Activated CD4-positive, alpha-beta T cell treated with anti-CD3 and anti-CD28 coated beads, Interleukin-2, amount 10 ng/mL, durations not matched to agents 24 days and 14 days (primary cell): ENCODE results near the gene NFIX. TPM values are rescaled to one million over a fixed set of nuclear protein-coding genes. Genes with fewer than 3 reads are reported as not detected.
"Not testable (repeated sequence)": the region's sequence is repeated elsewhere in the genome, so short reads cannot be mapped to it uniquely, and the experiment has no call there.

Experiments
- DNase-seq: peaks from one replicate; pipeline ENCODE4 v3.0.0; 2022
- H3K27ac Mint-ChIP-seq: one replicate; pipeline ENCODE4 v1.8.0; 2022; ENCODE audit warnings: mild to moderate bottlenecking, mixed read lengths
- H3K27me3 Mint-ChIP-seq: one replicate; pipeline ENCODE4 v1.8.0; 2022; ENCODE audit warnings: mixed read lengths
- H3K36me3 Mint-ChIP-seq: one replicate; pipeline ENCODE4 v1.8.0; 2022; ENCODE audit warnings: low read depth, mild to moderate bottlenecking, mixed read lengths
- H3K4me1 Mint-ChIP-seq: one replicate; pipeline ENCODE4 v1.8.0; 2021; ENCODE audit warnings: mixed read lengths
- H3K4me3 Mint-ChIP-seq: one replicate; pipeline ENCODE4 v1.8.0; 2022; ENCODE audit warnings: mild to moderate bottlenecking, moderate library complexity, mixed read lengths
- H3K9me3 Mint-ChIP-seq: one replicate; pipeline ENCODE4 v1.8.0; 2021; ENCODE audit warnings: mixed read lengths
- intact Hi-C: fragments of 100-400 bp; cut with micrococcal nuclease; formaldehyde crosslinking; loops from one replicate; pipeline ENCODE4 v1.15.1; 2023
- total RNA-seq: library from RNA; stranded (reverse); gene quantifications from 2 replicates; pipeline ENCODE4 v1.2.3, GENCODE V29; 2022

NFIX gene
- total RNA-seq, 1 donor from 2014 or later, result 8.3 TPM

DNA sequence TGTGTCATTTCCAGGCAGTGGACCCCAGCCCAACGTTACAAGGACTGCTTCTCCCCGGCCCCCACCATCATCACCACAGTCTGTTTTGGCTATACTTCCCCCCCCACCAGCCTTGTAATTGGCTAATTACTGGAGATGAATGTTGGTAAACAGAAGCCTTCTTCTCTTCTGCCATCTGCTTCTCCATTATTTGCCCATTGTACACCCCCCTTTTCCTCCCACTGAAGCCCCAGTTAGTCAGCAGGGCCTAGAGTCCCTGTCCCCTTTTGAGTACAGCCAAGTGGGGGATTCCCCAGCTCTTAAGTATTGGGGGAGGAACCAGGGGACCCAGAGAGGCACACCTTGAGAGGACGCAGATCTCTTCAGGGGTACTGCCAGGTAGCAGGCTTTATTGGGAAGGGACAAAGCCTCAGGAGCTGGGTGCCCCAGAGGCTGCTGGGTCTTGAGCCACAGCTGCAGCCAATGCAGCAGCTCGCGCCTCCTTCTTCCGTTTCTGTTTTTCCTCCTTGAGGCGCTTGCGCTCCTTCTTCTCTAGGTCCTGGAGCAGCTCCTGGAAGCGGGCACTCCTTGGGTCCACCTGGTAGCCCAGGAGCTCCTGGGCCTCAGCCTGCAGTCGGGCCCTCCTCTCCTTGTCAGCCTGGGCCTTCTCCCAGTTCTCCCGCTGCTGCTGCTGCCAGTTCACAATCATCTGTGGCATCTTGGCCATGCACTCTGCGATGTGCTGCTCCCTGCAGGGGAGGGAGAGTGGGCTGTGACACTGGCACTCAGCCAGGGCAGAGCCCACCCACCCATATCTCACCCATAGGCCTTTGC is 41.3 kb upstream of the NFIX start:
- no peaks in the 10 kb centered on the region for H3K9me3 Mint-ChIP-seq
- peak overlapping the region; percentile 82 for H3K27ac Mint-ChIP-seq
- peaks cover 52% of the 10 kb centered on the region for H3K36me3 Mint-ChIP-seq
- intact Hi-C loops, result no loop called here
- peak overlapping the region; percentile 49 for H3K4me3 Mint-ChIP-seq
- DNase-seq, result peak; percentile 57
- H3K4me1 Mint-ChIP-seq, result peaks cover 26% of the 10 kb centered on the region
- no peaks in the 10 kb centered on the region for H3K27me3 Mint-ChIP-seq

DNA sequence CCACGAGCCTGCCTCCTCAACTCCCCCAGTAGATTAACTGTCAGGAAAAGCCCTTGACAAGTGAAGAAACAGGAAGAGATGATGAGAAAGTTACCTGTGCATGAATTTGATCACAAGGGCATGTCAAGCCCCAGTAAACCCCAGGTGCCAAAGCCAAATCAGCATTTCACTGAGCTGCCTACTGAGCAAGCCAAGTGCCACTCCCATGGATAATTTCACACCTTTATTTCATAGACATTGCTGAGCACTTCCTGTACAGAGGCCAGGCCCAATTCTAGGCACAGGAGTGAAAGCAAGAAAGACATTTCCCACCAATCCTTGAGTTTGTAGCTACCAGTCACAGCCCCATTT is 40.7 kb upstream of the NFIX start:
- peaks cover 49% of the 10 kb centered on the region for H3K36me3 Mint-ChIP-seq
- no peaks in the 10 kb centered on the region for H3K9me3 Mint-ChIP-seq
- no peaks in the 10 kb centered on the region for H3K27me3 Mint-ChIP-seq
- peak overlapping the region; percentile 49 for H3K4me3 Mint-ChIP-seq
- no peak for DNase-seq
- intact Hi-C loops, result no loop called here
- H3K27ac Mint-ChIP-seq, result peak overlapping the region; percentile 82
- H3K4me1 Mint-ChIP-seq, result peaks cover 26% of the 10 kb centered on the region

- Mint-ChIP-seq H3K4me1 (peaks cover 26% of the 10 kb centered on the region), H3K27ac (peak overlapping the region; percentile 70)
- H3K27me3 Mint-ChIP-seq, result not testable (repeated sequence)
Observed at GRCh38 chr19:12955575-12955974, 39.7 kb upstream of the NFIX start.

DNA sequence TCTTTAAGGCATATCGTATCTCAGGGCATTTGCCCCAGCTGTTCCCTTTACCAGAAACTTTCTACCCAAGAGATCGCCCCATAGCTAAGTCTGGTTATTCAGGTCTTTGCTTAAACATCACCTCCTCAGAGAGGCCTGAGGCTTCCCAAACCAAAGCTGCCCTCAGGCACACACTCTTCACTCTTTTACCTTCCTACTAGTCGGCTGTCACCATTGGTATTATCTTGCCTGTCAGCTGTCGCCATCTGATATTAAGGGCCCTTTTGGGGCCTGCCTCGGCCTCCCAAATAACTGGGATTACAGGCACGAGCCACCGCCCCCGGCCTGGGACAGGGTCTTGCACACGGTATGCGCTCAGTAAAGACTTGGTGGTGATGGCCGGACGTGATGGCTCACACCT is 39.3 kb upstream of the NFIX start:
- peak overlapping the region; percentile 56 for H3K27ac Mint-ChIP-seq
- peaks cover 1% of the 10 kb centered on the region for H3K27me3 Mint-ChIP-seq
- DNase-seq, result no peak
- no peaks in the 10 kb centered on the region for H3K9me3 Mint-ChIP-seq
- intact Hi-C loops, result loop anchor here (2.0 kb wide), 1 partner anchor 65 kb away; the partner anchor contains the start of gene GCDH
- H3K4me1 Mint-ChIP-seq, result peaks cover 26% of the 10 kb centered on the region
- H3K4me3 Mint-ChIP-seq, result peak overlapping the region; percentile 75
- H3K36me3 Mint-ChIP-seq, result peaks cover 37% of the 10 kb centered on the region

More at GRCh38 chr19:12955575-12955974, 39.7 kb upstream of the NFIX start:
- Mint-ChIP-seq H3K36me3 (peaks cover 41% of the 10 kb centered on the region), H3K4me3 (peak overlapping the region; percentile 75)
- H3K9me3 Mint-ChIP-seq, intact Hi-C loops, DNase-seq: not testable (repeated sequence)

DNA sequence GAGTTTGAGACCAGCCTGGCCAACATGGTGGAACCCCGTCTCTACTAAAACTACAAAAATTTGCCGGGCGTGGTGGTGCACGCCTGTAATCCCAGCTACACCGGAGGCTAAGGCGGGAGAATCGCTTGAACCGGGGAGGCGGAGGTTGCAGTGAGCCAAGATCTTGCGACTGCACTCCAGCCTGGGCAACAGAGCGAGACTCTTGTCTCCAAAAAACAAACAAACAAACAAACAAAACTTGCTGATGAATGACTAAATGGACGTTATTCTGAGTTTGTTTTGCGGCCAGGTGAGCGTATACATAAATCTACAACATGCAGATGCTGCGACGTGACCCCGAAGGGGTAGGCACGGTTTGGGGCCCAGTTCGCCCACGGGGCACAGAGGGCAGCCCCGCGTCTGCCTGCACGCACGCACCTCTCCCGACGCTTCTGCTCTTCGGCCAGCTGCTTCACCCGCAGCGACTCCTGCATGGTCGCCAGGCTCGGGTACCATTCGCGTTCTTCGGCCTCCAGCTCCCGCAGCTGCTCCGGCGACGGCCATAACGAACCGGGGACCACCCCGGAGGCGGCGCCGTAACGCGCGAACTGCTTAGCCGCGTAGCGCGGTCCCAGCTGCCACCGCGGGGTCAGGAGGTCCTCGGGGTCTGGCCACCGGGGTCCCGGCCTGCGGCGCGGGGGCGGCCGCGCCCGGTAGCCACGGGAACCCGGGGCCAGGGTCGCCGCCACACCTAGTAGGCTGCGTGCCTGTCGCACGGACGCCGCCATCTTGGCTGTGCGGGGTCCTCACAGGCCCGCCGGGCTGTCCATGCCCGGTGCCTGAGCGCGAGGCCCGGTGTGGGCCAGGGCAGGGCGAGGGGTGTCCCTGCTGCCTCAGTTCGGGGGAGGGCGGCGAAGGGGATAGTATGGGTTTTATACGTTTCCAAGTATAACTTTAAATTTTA is 38.6 kb upstream of the NFIX start, which contains the start of gene GADD45GIP1:
Gene GADD45GIP1 (minus strand): TSS at position 778 of the 943 bp plus-strand sequence. CDS start 11 bp downstream, at position 767.
- Mint-ChIP-seq H3K9me3 (no peaks in the 10 kb centered on the region), H3K4me3 (peak within 1 kb of the TSS; percentile 75), H3K4me1 (peaks cover 25% of the 10 kb centered on the region), H3K27me3 (peaks cover 1% of the 10 kb centered on the region), H3K27ac (peak within 1 kb of the TSS; percentile 95), H3K36me3 (peaks cover 31% of the 10 kb centered on the region)
- DNase-seq, result peak; percentile 96
- intact Hi-C loops, result loop anchor here (2.0 kb wide), 1 partner anchor 66 kb away; the partner anchor contains the start of gene GCDH

- H3K36me3 Mint-ChIP-seq, result peaks cover 26% of the 10 kb centered on the region
- not testable (repeated sequence) for H3K27me3 Mint-ChIP-seq, DNase-seq, H3K9me3 Mint-ChIP-seq
- intact Hi-C loops, result loop anchor here (2.0 kb wide), 1 partner anchor 67 kb away; the partner anchor contains the start of gene GCDH
- peak overlapping the region; percentile 95 for H3K27ac Mint-ChIP-seq
- peaks cover 23% of the 10 kb centered on the region for H3K4me1 Mint-ChIP-seq
- peak overlapping the region; percentile 75 for H3K4me3 Mint-ChIP-seq
Observed at GRCh38 chr19:12957389-12957952, 37.8 kb upstream of the NFIX start.

DNA sequence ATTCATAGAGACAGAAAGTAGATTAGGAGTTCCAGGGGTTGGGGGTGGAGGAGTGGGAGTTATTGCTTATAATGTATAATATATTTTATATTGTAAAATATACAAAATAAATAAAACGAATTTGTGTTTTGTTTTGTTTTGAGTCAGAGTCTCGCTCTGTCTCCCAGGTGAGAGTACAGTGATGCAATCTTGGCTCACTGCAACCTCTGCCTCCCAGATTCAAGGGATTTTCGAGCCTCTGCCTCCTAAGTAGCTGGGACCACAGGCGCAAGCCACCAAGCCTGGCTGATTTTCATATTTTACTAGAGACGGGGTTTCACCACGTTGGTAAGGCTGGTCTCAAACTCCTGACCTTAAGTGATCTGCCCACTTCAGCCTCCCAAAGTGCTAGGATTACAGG is 35.8 kb upstream of the NFIX start:
- Mint-ChIP-seq H3K36me3 (peaks cover 9% of the 10 kb centered on the region), H3K27ac (no peak overlapping the region), H3K4me1 (peaks cover 16% of the 10 kb centered on the region), H3K9me3 (no peaks in the 10 kb centered on the region), H3K27me3 (peaks cover 3% of the 10 kb centered on the region), H3K4me3 (no peak overlapping the region)
- DNase-seq, result no peak
- intact Hi-C loops, result no loop called here

DNA sequence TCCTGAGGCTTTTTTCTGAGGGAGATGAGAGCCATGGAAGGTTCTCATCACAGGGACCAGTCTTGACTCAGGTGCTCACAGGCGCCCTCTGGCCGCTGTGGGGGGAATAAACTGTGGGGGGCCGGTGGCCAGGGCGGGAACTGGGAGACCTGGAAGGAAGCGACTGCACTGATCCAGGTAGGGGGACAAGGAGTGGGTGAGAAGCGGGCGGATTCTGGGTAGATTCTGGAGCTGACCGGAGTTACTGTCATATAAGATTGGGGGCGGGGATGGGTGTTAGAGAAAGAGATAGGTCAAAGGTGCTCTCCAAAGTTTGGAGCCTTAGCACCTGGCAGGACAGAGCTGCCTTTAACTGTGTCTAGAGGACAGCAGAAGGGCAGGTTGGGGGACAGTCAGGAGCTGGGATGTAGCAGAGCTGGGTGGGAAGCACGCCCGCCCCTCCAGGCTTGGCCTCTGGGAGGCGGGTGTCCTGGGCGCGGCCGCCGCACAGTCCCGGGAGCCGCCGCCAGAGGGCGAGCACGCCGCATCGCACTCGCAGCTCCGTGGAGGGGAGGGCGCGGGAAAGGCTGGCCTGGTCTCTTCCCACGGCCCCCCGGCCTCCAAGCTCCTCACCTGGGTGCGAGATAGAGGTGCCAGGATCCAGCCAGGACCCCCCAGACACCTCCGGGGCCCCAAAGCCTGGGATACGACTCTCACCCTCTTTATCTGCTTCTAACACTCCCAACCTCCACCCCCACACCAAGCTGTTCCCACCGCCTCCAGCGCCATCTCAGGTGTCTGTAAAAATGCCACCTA is 30.1 kb upstream of the NFIX start:
- Mint-ChIP-seq H3K4me1 (peaks cover 10% of the 10 kb centered on the region), H3K9me3 (no peaks in the 10 kb centered on the region), H3K4me3 (peak overlapping the region; percentile 94), H3K27me3 (peaks cover 2% of the 10 kb centered on the region), H3K36me3 (no peaks in the 10 kb centered on the region), H3K27ac (peak overlapping the region; percentile 84)
- intact Hi-C loops, result loop anchor here (1.0 kb wide), 1 partner anchor 80 kb away; no protein-coding TSS in a partner anchor
- peak; percentile 95 for DNase-seq

GRCh38 chr19:12965812-12966135 is 29.5 kb upstream of the NFIX start:
- Mint-ChIP-seq H3K27ac (no peak overlapping the region), H3K4me3 (peak overlapping the region; percentile 72), H3K4me1 (peaks cover 11% of the 10 kb centered on the region), H3K36me3 (no peaks in the 10 kb centered on the region), H3K27me3 (peaks cover 3% of the 10 kb centered on the region), H3K9me3 (no peaks in the 10 kb centered on the region)
- no peak for DNase-seq
- intact Hi-C loops, result loop anchor here (1.0 kb wide), 1 partner anchor 80 kb away; no protein-coding TSS in a partner anchor

DNA sequence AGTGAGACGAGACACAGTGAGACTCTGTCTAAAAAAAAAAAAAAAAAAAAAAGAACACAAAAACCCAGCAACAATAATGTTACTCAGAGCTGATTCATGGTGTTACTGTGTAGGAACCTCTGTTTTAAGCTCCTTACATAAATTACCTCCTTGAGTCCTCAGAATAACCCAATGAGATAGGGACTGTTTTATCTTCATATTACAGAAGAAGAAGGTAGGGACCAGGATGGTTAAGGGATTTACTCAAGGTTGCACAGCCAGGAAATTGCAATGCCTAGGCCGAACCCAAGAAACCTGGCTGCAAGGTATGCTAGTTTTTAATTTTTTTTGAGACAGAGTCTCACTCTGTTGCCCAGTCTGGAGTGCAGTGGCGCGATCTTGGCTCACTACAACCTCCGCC is 27.4 kb upstream of the NFIX start:
- Mint-ChIP-seq H3K4me1 (peaks cover 11% of the 10 kb centered on the region), H3K4me3 (no peak overlapping the region), H3K36me3 (no peaks in the 10 kb centered on the region), H3K27ac (no peak overlapping the region), H3K27me3 (peaks cover 3% of the 10 kb centered on the region), H3K9me3 (no peaks in the 10 kb centered on the region)
- DNase-seq, result no peak
- intact Hi-C loops, result no loop called here

DNA sequence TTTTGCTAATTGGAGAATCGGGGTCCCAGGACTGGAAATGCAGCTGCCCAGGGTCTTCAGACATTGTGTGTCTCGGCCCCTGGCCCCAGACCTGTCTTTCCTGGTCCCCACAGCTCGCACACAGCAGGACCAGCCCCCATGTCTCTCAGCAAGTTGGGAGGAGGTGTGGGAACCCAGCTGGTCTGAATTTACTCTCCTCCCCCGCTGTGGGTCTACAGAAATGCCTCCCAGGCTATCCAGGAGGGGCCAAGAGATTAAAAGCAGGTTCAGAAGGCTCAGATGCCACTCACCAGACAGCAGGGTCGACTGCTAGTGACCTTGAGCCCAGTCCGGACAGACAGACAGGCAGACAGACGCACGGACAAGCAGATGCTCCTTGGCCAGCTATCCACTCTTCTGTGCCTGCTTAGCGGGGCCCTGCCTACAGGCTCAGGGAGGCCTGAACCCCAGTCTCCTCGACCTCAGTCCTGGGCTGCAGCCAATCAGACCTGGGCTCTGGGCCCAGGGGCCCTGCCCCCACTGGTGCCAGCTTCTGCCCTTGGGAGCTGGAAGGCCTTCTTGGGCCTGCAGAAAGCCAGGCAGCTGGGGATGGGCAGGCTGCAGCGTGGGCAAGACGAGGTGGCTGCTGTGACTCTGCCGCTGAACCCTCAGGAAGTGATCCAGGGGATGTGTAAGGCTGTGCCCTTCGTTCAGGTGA is 25.8 kb upstream of the NFIX start, which contains the start of gene DAND5:
Gene DAND5 (plus strand): TSS at position 285 of the 697 bp plus-strand sequence. CDS start 85 bp downstream, at position 370.
- no peak within 1 kb of the TSS for H3K4me3 Mint-ChIP-seq

GRCh38 chr19:12970070-12970820 is 25.0 kb upstream of the NFIX start:
- Mint-ChIP-seq H3K9me3 (no peaks in the 10 kb centered on the region), H3K4me3 (no peak overlapping the region), H3K27me3 (peaks cover 3% of the 10 kb centered on the region), H3K4me1 (peaks cover 6% of the 10 kb centered on the region), H3K27ac (no peak overlapping the region), H3K36me3 (no peaks in the 10 kb centered on the region)
- intact Hi-C loops, result no loop called here
- no peak for DNase-seq

More for the DNA sequence above, 25.8 kb upstream of the NFIX start, which contains the start of gene DAND5:
- no peak for DNase-seq
- Mint-ChIP-seq H3K4me1 (peaks cover 11% of the 10 kb centered on the region), H3K27me3 (peaks cover 3% of the 10 kb centered on the region), H3K36me3 (no peaks in the 10 kb centered on the region), H3K9me3 (no peaks in the 10 kb centered on the region), H3K27ac (no peak within 1 kb of the TSS)
- intact Hi-C loops, result no loop called here
